Left lung (tissue), 10 donors: ENCODE measurements around the gene PRRT1B. TPM values are rescaled to one million over a fixed set of nuclear protein-coding genes. Genes with fewer than 3 reads are reported as not detected.

ENCODE experiments used
- ATAC-seq: fragments of 200-7000 bp; cut with Tn5 transposase; one replicate; pipeline ENCODE4 v1.9.1; 2020; ENCODE audit warnings: moderate library complexity
- DNase-seq, 4 donors: peaks; one replicate each; pipeline ENCODE4 v3.0.0-alpha.2; 2013 to 2020
- H3K27ac ChIP-seq, 2 donors: fragments of 200-600 bp; sonication (generic) in 1 of 2; one replicate each; pipeline versions ENCODE4 v1.5.0 to v1.8.0; 2020 to 2021
- H3K27me3 ChIP-seq, 2 donors: fragments of 200-600 bp; sonication (generic) in 1 of 2; one replicate each; pipeline versions ENCODE4 v1.5.0 to v1.8.0; 2020 to 2021
- H3K36me3 ChIP-seq, 2 donors: fragments of 200-600 bp; sonication (generic) in 1 of 2; one replicate each; pipeline versions ENCODE4 v1.5.0 to v1.8.0; 2020 to 2021
- H3K4me1 ChIP-seq, 2 donors: fragments of 200-600 bp; one replicate each; pipeline ENCODE4 v1.8.0; 2021
- H3K4me3 ChIP-seq, 2 donors: fragments of 200-600 bp; sonication (generic) in 1 of 2; one replicate each; pipeline versions ENCODE4 v1.5.0 to v1.8.0; 2020 to 2021; ENCODE audit warnings: mild to moderate bottlenecking in 1 of 2
- H3K9me3 ChIP-seq, 2 donors: fragments of 200-600 bp; sonication (generic) in 1 of 2; one replicate each; pipeline versions ENCODE4 v1.5.0 to v1.8.0; 2020 to 2021
- intact Hi-C, 2 donors: fragments of 100-400 bp; cut with DNase I; formaldehyde crosslinking; loops; one replicate each; pipeline versions ENCODE4 v1.11.2 to v1.14.2; 2022
- polyA plus RNA-seq, 6 donors: library from polyadenylated mRNA; unstranded; fragments of 120-200 nt; gene quantifications; one replicate each; pipeline ENCODE4 v1.2.1, GENCODE V29; 2013; ENCODE audit not compliant: insufficient read length in 6 of 6
- total RNA-seq, 2 donors: library from RNA; stranded (reverse); fragmentation: NEBNext Ultra II Directional; extraction: Animal tissue kit (Norgen Biotek cat#: 25700); gene quantifications; one replicate each; pipeline ENCODE4 v1.2.1, GENCODE V29; 2021
- TF ChIP-seq, protein P1 (sequence below), 2 donors: fragments of 200-600 bp; sonication (generic) in 1 of 2; IDR thresholded peaks; one replicate each; pipeline versions ENCODE4 v1.5.0 to v1.8.0; 2021; ENCODE audit warnings: antibody characterized with exemption in 2 of 2
- donor health status: DM: no; HTN: yes; CAD: no.
- donor health status: DM: no; HTN: no; CAD: no.

Gene PRRT1B
- total and polyA plus RNA-seq, 8 donors: 2.1 to 9.3 (median 6.4) TPM

DNA sequence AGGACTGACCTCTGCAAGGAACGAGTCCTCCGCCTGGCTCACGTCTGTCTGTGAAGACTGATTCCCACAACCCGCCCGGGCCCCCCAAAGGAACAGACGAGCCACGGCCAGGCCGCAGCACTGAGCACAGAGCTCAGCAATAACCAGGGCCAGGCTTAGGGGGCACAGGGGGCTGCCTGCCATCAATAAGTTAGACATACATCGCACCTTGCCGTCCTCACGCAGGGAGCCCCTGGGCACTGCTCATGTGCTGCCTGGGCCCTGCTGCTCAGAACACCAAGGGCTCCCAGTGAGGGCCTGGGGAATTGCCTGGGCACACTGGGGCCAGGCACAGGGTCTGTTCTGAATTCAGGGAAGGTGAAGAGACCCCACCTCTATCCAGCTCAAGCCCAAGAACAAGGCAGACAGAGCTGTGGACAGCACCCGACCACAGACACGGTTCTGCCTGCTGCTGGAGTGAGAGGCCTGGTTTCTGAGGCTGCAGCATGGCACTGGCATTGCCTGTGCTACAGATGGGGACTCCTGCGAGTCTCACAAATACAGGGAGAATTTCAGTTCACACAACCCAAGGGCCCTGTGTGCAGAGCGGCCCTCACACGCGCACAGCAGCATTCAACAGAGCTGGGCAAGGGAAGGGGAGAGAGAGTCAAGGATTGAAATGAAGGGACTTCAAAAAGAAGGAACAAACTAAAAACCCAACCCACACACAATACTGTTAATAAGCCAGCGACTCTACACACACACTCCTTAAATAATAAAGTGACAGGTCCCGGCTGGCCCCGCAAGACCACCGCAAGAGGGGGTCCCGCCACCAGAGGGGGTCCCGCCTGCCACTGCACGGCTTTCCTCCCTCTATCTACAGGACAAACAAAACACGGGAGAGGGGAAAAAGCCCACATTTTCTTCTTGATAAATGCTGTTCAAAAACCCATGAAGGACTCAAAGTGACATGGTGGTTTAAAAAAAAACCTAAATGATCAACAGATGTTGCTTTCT, 32.0 kb downstream of the PRRT1B start:
- Histone ChIP-seq H3K9me3 (no peaks in the 10 kb centered on the region), H3K4me3 (no peak overlapping the region), H3K27ac (no peak overlapping the region), H3K27me3 (no peaks in the 10 kb centered on the region), H3K36me3 (peaks cover 0 to 93% of the 10 kb centered on the region in 2 donors), H3K4me1 (peaks cover 0 to 6% of the 10 kb centered on the region in 2 donors)
- ATAC-seq (no peak), DNase-seq (peak in 1 of 4 donors; percentile 65)
- intact Hi-C loops: no loop called here
- TF ChIP-seq, protein P1, sequence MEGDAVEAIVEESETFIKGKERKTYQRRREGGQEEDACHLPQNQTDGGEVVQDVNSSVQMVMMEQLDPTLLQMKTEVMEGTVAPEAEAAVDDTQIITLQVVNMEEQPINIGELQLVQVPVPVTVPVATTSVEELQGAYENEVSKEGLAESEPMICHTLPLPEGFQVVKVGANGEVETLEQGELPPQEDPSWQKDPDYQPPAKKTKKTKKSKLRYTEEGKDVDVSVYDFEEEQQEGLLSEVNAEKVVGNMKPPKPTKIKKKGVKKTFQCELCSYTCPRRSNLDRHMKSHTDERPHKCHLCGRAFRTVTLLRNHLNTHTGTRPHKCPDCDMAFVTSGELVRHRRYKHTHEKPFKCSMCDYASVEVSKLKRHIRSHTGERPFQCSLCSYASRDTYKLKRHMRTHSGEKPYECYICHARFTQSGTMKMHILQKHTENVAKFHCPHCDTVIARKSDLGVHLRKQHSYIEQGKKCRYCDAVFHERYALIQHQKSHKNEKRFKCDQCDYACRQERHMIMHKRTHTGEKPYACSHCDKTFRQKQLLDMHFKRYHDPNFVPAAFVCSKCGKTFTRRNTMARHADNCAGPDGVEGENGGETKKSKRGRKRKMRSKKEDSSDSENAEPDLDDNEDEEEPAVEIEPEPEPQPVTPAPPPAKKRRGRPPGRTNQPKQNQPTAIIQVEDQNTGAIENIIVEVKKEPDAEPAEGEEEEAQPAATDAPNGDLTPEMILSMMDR (IDR thresholded peaks at IDR 0.05): no peak

DNA sequence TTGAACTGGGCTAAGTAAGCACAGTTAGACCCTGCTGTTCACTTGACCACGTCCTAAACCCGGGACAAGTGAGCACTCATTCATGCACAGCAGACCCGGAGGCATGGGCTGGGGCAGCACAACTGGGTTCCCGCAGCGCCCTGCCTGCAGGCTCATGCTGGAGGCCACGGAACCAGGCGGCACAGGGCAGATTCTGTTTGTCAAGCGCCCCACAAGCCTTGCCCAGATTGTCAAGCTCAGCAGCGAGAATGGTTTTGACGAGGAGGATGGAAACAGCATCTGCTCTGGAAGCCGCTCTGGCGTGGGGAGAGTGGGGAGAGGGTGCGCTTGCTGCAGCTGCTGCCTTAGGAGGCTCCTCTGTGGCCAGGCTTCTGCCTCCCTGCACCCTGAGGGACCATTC, 32.7 kb downstream of the PRRT1B start:
- H3K4me1 ChIP-seq: peaks cover 0 to 6% of the 10 kb centered on the region in 2 donors
- no peaks in the 10 kb centered on the region for H3K27me3 ChIP-seq
- TF ChIP-seq, protein P1 (IDR thresholded peaks at IDR 0.05): no peak
- DNase-seq: peak in 1 of 4 donors; percentile 59
- intact Hi-C loops: no loop called here
- H3K4me3 ChIP-seq: no peak overlapping the region
- no peak for ATAC-seq
- no peak overlapping the region for H3K27ac ChIP-seq
- peaks cover 0 to 94% of the 10 kb centered on the region in 2 donors for H3K36me3 ChIP-seq
- no peaks in the 10 kb centered on the region for H3K9me3 ChIP-seq

DNA sequence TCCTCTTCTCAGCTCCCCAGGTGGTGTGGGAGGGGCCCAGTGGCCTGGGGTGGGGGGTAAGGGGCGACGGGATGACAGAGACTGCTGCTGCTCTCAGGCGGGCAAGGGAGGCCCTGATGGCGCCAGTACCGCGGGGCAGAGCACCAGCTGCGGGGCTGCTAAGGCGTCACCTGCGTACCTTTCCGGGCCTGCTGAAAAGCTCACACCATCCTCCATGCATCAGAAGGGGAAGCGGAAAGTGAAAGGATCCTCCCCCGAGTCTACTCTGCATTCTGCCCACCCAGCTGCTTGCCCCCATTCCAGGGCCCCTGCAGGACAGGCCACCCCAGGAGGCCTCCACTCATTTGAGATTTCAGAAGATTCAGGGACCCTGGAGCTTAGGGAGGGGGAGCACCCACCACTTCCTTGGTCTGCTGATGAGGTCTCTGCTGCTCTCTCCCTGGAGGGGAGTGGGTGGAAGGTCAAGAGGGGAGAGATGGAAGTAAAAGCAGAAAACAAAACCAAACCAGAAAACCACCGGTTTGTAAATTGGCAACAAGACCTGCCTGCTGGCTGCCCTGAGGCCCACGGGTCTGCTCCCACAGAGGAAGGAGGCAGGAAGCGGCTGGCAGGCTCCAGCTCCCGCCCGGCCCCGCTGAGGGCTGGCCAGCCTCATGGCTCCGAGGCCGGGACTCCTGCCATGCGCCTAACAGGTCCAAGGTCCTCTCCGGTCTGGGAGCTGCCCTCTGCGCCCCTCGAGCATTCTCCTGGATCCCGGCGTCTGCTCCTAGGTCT, 33.6 kb downstream of the PRRT1B start:
- Histone ChIP-seq H3K27ac (no peak overlapping the region), H3K4me1 (peaks cover 0 to 7% of the 10 kb centered on the region in 2 donors), H3K9me3 (no peaks in the 10 kb centered on the region), H3K4me3 (no peak overlapping the region), H3K27me3 (no peaks in the 10 kb centered on the region), H3K36me3 (peaks cover 0 to 100% of the 10 kb centered on the region in 2 donors)
- TF ChIP-seq, protein P1 (IDR thresholded peaks at IDR 0.05): no peak
- no peak for ATAC-seq
- DNase-seq: peak in 1 of 4 donors; percentile 80
- intact Hi-C loops: no loop called here

DNA sequence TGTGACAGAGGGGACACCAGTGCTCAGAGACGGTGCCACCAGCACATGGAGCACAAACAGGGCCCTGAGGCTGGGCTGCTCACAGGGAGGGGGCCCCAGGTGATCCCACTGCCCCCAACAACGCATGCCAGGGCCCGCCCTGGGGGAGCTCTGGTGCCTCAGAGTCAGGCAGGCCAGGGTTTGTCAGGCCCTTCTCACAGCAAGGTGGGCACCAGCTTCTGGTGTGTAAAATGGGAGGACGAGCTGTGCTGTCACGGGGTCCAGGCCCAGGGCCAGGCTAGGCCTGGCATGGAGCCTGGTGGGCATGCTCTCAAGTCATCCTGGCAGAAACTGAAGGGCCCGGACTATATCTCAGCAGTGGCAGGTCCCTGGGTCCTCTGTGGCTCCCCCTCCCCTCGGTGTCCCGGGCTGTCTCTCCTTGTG, 34.5 kb downstream of the PRRT1B start:
- DNase-seq: peak in 1 of 4 donors; percentile 62
- intact Hi-C loops: no loop called here
- H3K36me3 ChIP-seq: peaks cover 0 to 100% of the 10 kb centered on the region in 2 donors

More for the DNA sequence above, 34.5 kb downstream of the PRRT1B start:
- no peak for ATAC-seq
- Histone ChIP-seq H3K9me3 (no peaks in the 10 kb centered on the region), H3K4me3 (no peak overlapping the region), H3K27me3 (no peaks in the 10 kb centered on the region), H3K4me1 (peaks cover 0 to 16% of the 10 kb centered on the region in 2 donors), H3K27ac (no peak overlapping the region)
- TF ChIP-seq, protein P1 (IDR thresholded peaks at IDR 0.05): no peak
